ENCODE data around the gene CUEDC1.
A peak's percentile ranks its signal among the peaks of the same experiment; 100 is the strongest.

CUEDC1 gene

GRCh38 chr17:57832314-57833178 is 122.7 kb downstream of the CUEDC1 start:
- H3K4me3 Mint-ChIP-seq: no peak overlapping the region
- H3K27me3 Mint-ChIP-seq (ENCODE audit: low read depth, poor library complexity): peaks cover 6% of the 10 kb centered on the region
- no peaks in the 10 kb centered on the region for H3K9me3 Mint-ChIP-seq
- TF ChIP-seq CTCF (IDR thresholded peaks at IDR 0.05): no peak
- H3K36me3 Mint-ChIP-seq (ENCODE audit: low read depth): peaks cover 6% of the 10 kb centered on the region
- no peak overlapping the region for H3K27ac Mint-ChIP-seq
- H3K4me1 Mint-ChIP-seq: peaks cover 9% of the 10 kb centered on the region
- DNase-seq: no peak

GRCh38 chr17:57830880-57831279 is 124.3 kb downstream of the CUEDC1 start:
- Mint-ChIP-seq H3K27me3 (ENCODE audit: low read depth, poor library complexity) (peaks cover 6% of the 10 kb centered on the region), H3K9me3 (no peaks in the 10 kb centered on the region), H3K36me3 (ENCODE audit: low read depth) (no peaks in the 10 kb centered on the region), H3K27ac (no peak overlapping the region), H3K4me3 (no peak overlapping the region), H3K4me1 (peaks cover 9% of the 10 kb centered on the region)
- DNase-seq: no peak
- no peak for TF ChIP-seq CTCF (IDR thresholded peaks at IDR 0.05)

- no peak overlapping the region for H3K27ac Mint-ChIP-seq
- no peaks in the 10 kb centered on the region for H3K36me3 Mint-ChIP-seq (ENCODE audit: low read depth)
- peak; percentile 19 for DNase-seq
- peaks cover 8% of the 10 kb centered on the region for H3K27me3 Mint-ChIP-seq (ENCODE audit: low read depth, poor library complexity)
- no peak overlapping the region for H3K4me3 Mint-ChIP-seq
- H3K9me3 Mint-ChIP-seq: no peaks in the 10 kb centered on the region
- H3K4me1 Mint-ChIP-seq: peaks cover 20% of the 10 kb centered on the region
- no peak for TF ChIP-seq CTCF (IDR thresholded peaks at IDR 0.05)
Measured at GRCh38 chr17:57823469-57824401, 131.5 kb downstream of the CUEDC1 start.

GRCh38 chr17:57819867-57820266 is 135.3 kb downstream of the CUEDC1 start:
- no peak for DNase-seq
- Mint-ChIP-seq H3K27me3 (ENCODE audit: low read depth, poor library complexity) (peaks cover 19% of the 10 kb centered on the region), H3K27ac (no peak overlapping the region), H3K9me3 (no peaks in the 10 kb centered on the region), H3K4me3 (no peak overlapping the region), H3K4me1 (peaks cover 20% of the 10 kb centered on the region), H3K36me3 (ENCODE audit: low read depth) (no peaks in the 10 kb centered on the region)
- TF ChIP-seq CTCF (IDR thresholded peaks at IDR 0.05): no peak

- peaks cover 19% of the 10 kb centered on the region for H3K27me3 Mint-ChIP-seq (ENCODE audit: low read depth, poor library complexity)
- H3K36me3 Mint-ChIP-seq (ENCODE audit: low read depth): no peaks in the 10 kb centered on the region
- TF ChIP-seq CTCF (IDR thresholded peaks at IDR 0.05): no peak
- DNase-seq: no peak
- no peaks in the 10 kb centered on the region for H3K9me3 Mint-ChIP-seq
- no peak overlapping the region for H3K4me3 Mint-ChIP-seq
- no peak overlapping the region for H3K27ac Mint-ChIP-seq
- H3K4me1 Mint-ChIP-seq: peaks cover 16% of the 10 kb centered on the region
Measured at GRCh38 chr17:57819285-57819684, 135.9 kb downstream of the CUEDC1 start.
